Brain microvascular endothelial cell (primary cell): ENCODE data around the gene PTPRN2.

Experiments used
- DNase-seq: peaks from one replicate; pipeline ENCODE4 v3.0.0-alpha.2; 2020
- H3K27ac ChIP-seq: fragments of 250-450 bp; sonication (Bioruptor Pico); 2 replicates; pipeline ENCODE4 v1.5.1; 2020; ENCODE audit warnings: mild to moderate bottlenecking, moderate library complexity
- H3K27me3 ChIP-seq: fragments of 250-450 bp; sonication (Bioruptor Pico); replicated peaks from 2 replicates; pipeline ENCODE4 v1.5.1; 2020; ENCODE audit warnings: mild to moderate bottlenecking
- H3K36me3 ChIP-seq: fragments of 250-450 bp; sonication (Bioruptor Pico); replicated peaks from 2 replicates; pipeline ENCODE4 v1.5.1; 2020; ENCODE audit warnings: mild to moderate bottlenecking
- H3K4me3 ChIP-seq: 2 replicates; pipeline ENCODE4 v1.5.1; 2011; ENCODE audit warnings: low read depth, mild to moderate bottlenecking, control low read depth, low read length, moderate library complexity
- in situ Hi-C: cut with HindIII; loops from 2 replicates; pipeline ENCODE4 v1.10.0; 2017; ENCODE audit warnings: low sequenced_read_pairs, low pct_ligation_motif_present
- TF ChIP-seq, protein P1 (sequence below): IDR thresholded peaks from 2 replicates; pipeline ENCODE4 v1.5.1; 2011; ENCODE audit warnings: low read depth, mild to moderate bottlenecking, moderate library complexity, low read length, control low read depth, inconsistent platforms; ENCODE audit errors: missing control alignments

PTPRN2 gene

DNA sequence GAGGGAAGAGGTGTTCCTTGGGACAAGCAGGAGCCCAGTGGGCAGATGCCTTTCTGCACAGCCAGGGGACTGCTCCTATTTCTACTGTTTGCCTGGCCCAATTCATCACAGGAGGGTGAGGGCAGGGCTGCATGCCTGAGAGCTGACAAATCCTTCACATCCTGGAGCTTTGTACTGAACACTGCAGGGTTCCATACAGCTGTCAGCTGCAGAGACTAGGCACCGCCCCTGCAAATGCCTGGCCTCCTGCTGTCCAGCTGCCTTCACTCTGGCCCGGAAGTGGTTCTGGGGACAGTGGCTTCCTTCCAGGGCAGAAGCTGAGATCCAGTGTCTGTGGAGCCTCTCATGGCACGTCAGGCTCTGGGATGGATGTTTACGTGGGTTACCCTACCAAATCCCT, 780.1 kb downstream of the PTPRN2 start:
- TF ChIP-seq, protein P1, sequence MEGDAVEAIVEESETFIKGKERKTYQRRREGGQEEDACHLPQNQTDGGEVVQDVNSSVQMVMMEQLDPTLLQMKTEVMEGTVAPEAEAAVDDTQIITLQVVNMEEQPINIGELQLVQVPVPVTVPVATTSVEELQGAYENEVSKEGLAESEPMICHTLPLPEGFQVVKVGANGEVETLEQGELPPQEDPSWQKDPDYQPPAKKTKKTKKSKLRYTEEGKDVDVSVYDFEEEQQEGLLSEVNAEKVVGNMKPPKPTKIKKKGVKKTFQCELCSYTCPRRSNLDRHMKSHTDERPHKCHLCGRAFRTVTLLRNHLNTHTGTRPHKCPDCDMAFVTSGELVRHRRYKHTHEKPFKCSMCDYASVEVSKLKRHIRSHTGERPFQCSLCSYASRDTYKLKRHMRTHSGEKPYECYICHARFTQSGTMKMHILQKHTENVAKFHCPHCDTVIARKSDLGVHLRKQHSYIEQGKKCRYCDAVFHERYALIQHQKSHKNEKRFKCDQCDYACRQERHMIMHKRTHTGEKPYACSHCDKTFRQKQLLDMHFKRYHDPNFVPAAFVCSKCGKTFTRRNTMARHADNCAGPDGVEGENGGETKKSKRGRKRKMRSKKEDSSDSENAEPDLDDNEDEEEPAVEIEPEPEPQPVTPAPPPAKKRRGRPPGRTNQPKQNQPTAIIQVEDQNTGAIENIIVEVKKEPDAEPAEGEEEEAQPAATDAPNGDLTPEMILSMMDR: no peak
- peak; percentile 86 for DNase-seq
- in situ Hi-C loops: no loop called here
- Histone ChIP-seq H3K27ac (peak overlapping the region; percentile 45), H3K4me3 (no peak overlapping the region), H3K27me3 (no peaks in the 10 kb centered on the region), H3K36me3 (no peaks in the 10 kb centered on the region)

DNA sequence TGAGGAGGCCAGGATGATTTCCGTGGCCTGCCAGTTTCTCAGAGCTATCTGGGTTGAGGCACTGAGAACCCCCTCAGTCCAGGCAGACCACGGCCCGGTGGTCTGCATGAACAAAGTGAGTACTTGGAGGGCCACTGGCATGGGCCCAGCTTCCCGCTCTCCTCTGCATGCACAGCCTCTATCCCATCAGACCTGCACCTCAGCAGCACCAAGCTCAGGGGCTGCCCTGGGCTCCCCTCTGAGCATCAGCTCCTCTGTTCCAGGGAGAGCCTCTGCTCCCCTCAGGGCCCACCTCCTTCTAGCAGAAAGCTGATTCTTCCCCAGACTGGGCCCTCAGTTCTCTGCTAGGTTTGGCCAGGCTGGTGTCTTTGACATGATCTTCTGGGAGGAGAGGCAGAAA, 780.9 kb downstream of the PTPRN2 start:
- H3K36me3 ChIP-seq: no peaks in the 10 kb centered on the region
- H3K27ac ChIP-seq: peak overlapping the region; percentile 44
- H3K4me3 ChIP-seq: no peak overlapping the region
- no peaks in the 10 kb centered on the region for H3K27me3 ChIP-seq
- DNase-seq: no peak
- TF ChIP-seq, protein P1: no peak
- in situ Hi-C loops: no loop called here

DNA sequence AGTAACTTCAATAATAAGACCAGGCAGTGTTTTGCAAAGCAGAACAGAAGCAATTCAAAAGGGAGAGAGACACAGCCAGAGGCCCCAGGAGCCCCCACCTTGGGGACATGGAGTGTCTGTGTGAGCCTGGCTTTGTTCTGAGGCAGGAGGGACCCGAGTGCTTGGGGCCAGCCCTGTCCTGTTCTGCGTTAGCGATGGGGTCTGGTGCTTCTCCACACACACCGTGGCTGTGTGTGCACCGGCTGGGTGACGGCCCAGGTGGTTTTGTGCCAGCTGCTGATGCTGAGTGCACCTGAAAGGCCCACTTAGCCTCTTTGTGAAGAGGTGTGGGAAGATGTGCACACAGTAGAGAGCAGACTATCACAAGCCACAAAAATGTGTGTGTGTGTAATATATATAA, 781.9 kb downstream of the PTPRN2 start:
- Histone ChIP-seq H3K36me3 (no peaks in the 10 kb centered on the region), H3K4me3 (no peak overlapping the region), H3K27ac (no peak overlapping the region), H3K27me3 (no peaks in the 10 kb centered on the region)
- no peak for DNase-seq
- in situ Hi-C loops: no loop called here
- TF ChIP-seq, protein P1: no peak

DNA sequence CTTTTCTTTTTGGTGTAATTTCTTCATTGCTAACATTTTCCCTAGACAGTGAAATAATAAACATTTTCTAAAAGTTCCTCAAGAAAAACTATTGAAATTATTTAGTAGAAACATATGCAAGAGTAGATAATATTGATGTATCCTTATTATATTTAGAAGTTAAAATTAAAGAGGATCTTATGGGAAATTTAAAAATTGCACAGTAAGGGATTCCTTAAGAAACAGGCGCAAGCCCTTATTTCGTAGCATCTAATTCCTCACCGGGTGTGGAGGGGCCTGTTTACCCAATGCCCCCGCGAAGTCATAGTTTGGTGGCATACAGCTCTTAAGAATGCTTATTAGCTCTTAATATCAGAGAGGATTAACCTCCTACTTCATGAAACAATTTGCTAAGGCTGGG, 783.7 kb downstream of the PTPRN2 start:
- Histone ChIP-seq H3K27me3 (no peaks in the 10 kb centered on the region), H3K36me3 (no peaks in the 10 kb centered on the region), H3K4me3 (no peak overlapping the region), H3K27ac (no peak overlapping the region)
- in situ Hi-C loops: no loop called here
- DNase-seq: no peak
- TF ChIP-seq, protein P1: no peak

DNA sequence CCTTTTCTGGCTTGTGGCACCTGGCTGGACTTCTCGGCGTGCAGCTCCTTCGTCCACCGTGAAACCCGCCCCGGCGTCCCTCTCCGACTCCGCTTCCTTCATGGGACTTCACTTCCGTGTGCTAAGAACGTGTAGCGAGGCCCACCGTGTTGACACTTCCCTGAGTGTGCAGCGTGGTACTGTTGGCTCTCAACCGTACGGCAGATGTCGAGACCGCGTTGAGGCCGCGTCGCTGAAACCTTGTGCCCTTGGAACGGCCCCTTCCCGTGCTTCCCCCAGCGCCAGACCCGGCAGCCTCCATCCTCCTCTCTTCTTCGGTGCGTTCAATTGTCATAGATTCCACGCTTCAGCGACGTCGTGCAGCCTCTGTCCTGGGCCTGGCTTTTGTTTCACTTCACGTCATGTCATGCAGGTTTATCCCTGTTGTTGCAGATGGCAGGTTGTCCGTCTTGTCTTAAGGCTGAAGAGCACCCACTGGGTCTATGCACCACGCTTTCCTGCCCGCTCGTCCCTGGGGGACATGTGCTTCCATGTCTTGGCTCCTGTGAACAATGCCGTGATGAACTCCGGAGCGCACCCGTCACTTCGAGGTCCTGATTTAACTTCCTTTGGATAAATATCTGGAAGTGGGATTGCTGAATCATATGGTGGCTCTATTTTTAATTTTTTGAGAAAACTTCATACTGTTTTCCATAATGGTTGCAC, 785.5 kb downstream of the PTPRN2 start:
- no peak overlapping the region for H3K4me3 ChIP-seq
- no peak for DNase-seq
- H3K27me3 ChIP-seq: no peaks in the 10 kb centered on the region
- no peak overlapping the region for H3K27ac ChIP-seq
- in situ Hi-C loops: no loop called here
- TF ChIP-seq, protein P1: no peak
- no peaks in the 10 kb centered on the region for H3K36me3 ChIP-seq

DNA sequence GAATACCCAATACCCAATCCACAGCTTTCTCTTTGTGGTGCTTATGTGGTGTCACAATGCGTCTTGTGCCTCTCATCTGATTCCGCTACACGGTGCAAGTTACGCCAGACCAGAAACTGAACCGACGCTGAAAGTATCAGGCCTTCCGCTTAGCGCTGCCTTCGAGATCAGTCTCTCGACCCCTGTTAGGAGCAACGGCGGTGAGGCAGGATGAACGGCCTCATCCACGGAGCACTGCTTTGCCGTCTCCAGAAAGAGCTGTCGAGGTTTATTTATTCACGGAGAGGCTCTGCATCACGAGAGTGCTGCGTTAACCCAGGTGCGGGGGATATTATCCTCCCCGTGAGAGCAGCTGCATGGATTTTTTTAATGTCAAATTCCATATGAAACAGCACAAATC, 786.5 kb downstream of the PTPRN2 start:
- H3K27me3 ChIP-seq: no peaks in the 10 kb centered on the region
- no peak overlapping the region for H3K27ac ChIP-seq
- TF ChIP-seq, protein P1: no peak
- no peak overlapping the region for H3K4me3 ChIP-seq
- no peaks in the 10 kb centered on the region for H3K36me3 ChIP-seq
- no peak for DNase-seq
- in situ Hi-C loops: no loop called here
